Neutrophil (primary cell): Measurements from ENCODE around the gene MAPK11.

Source experiments
- H3K27ac ChIP-seq: fragments of 200-600 bp; sonication (generic); 2 replicates; pipeline ENCODE4 v1.5.1; 2016; ENCODE audit warnings: mild to moderate bottlenecking, moderate library complexity
- H3K27me3 ChIP-seq: fragments of 200-600 bp; sonication (generic); 2 replicates; pipeline ENCODE4 v1.6.0; 2016; ENCODE audit warnings: mild to moderate bottlenecking
- H3K36me3 ChIP-seq: fragments of 200-600 bp; sonication (generic); 2 replicates; pipeline ENCODE4 v1.5.1; 2017
- H3K4me1 ChIP-seq, 2 experiments: fragments of 200-600 bp in 1 of 2; sonication (generic) in 1 of 2; 1 replicate in 1 of 2; 2 replicates in 1 of 2; pipeline versions ENCODE4 v1.5.1 to v1.6.1; 2013 to 2016; ENCODE audit warnings: low read depth in 1 of 2, low read length in 1 of 2, mild to moderate bottlenecking in 1 of 2, moderate library complexity in 1 of 2; ENCODE audit not compliant: control insufficient read depth in 1 of 2, insufficient read depth in 1 of 2
- H3K4me3 ChIP-seq, 2 experiments: fragments of 200-600 bp in 1 of 2; sonication (generic) in 1 of 2; 1 replicate in 1 of 2; 2 replicates in 1 of 2; pipeline ENCODE4 v1.5.1; 2013 to 2016; ENCODE audit warnings: low read depth in 1 of 2, low read length in 1 of 2, mild to moderate bottlenecking in 1 of 2, moderate library complexity in 1 of 2
- H3K9me3 ChIP-seq: fragments of 200-600 bp; sonication (generic); 2 replicates; pipeline ENCODE4 v1.5.1; 2016
- TF ChIP-seq, protein P1 (sequence below): fragments of 200-600 bp; sonication (generic); IDR thresholded peaks from 2 replicates; pipeline ENCODE4 v1.5.1; 2016; ENCODE audit warnings: antibody characterized with exemption

Gene MAPK11

GRCh38 chr22:50242406-50242949 lies 27.7 kb downstream of the MAPK11 start:
- Histone ChIP-seq H3K9me3 (no peaks in the 10 kb centered on the region), H3K4me1 (peaks cover 46 to 52% of the 10 kb centered on the region in 2 experiments), H3K27ac (no peak overlapping the region), H3K4me3 (no peak overlapping the region), H3K36me3 (peaks cover 30% of the 10 kb centered on the region), H3K27me3 (no peaks in the 10 kb centered on the region)
- TF ChIP-seq, protein P1, sequence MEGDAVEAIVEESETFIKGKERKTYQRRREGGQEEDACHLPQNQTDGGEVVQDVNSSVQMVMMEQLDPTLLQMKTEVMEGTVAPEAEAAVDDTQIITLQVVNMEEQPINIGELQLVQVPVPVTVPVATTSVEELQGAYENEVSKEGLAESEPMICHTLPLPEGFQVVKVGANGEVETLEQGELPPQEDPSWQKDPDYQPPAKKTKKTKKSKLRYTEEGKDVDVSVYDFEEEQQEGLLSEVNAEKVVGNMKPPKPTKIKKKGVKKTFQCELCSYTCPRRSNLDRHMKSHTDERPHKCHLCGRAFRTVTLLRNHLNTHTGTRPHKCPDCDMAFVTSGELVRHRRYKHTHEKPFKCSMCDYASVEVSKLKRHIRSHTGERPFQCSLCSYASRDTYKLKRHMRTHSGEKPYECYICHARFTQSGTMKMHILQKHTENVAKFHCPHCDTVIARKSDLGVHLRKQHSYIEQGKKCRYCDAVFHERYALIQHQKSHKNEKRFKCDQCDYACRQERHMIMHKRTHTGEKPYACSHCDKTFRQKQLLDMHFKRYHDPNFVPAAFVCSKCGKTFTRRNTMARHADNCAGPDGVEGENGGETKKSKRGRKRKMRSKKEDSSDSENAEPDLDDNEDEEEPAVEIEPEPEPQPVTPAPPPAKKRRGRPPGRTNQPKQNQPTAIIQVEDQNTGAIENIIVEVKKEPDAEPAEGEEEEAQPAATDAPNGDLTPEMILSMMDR = no peak

GRCh38 chr22:50238755-50239154 lies 31.4 kb downstream of the MAPK11 start:
- TF ChIP-seq, protein P1 = no peak
- no peak overlapping the region for H3K4me3 ChIP-seq
- peaks cover 28 to 29% of the 10 kb centered on the region in 2 experiments for H3K4me1 ChIP-seq
- no peaks in the 10 kb centered on the region for H3K27me3 ChIP-seq
- H3K36me3 ChIP-seq = peaks cover 23% of the 10 kb centered on the region
- no peak overlapping the region for H3K27ac ChIP-seq
- no peaks in the 10 kb centered on the region for H3K9me3 ChIP-seq

GRCh38 chr22:50236731-50237409 lies 33.3 kb downstream of the MAPK11 start:
- Histone ChIP-seq H3K4me3 (no peak overlapping the region), H3K36me3 (peaks cover 32% of the 10 kb centered on the region)
- TF ChIP-seq, protein P1 = no peak

DNA sequence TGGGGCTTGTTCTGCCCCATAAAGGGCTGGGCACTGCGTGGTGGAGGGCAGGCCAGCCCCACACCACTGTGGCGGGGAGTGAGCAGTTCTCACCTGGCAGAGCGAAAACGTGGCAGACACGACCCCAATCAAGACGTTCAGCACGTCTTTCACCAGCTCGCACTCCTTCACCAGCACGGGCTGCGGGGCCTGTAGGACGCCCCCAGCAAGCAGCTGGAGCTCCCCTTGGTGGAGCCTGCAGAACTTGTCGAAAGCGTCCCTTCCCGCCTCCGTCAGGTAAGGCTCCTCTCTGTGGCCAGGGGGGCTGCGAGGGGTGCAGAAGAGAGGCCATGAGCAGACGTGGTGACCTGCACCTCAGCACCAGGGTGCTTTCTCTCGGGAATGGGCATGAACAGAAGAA lies 37.0 kb downstream of the MAPK11 start:
- no peaks in the 10 kb centered on the region for H3K9me3 ChIP-seq
- H3K36me3 ChIP-seq = peaks cover 34% of the 10 kb centered on the region
- H3K4me1 ChIP-seq = no peaks in the 10 kb centered on the region
- TF ChIP-seq, protein P1 = no peak
- H3K27me3 ChIP-seq = no peaks in the 10 kb centered on the region
- no peak overlapping the region for H3K27ac ChIP-seq
- no peak overlapping the region for H3K4me3 ChIP-seq

More at GRCh38 chr22:50236731-50237409, 33.3 kb downstream of the MAPK11 start:
- H3K4me1 ChIP-seq = peaks cover 9 to 10% of the 10 kb centered on the region in 2 experiments
- no peak overlapping the region for H3K27ac ChIP-seq
- no peaks in the 10 kb centered on the region for H3K9me3 ChIP-seq
- H3K27me3 ChIP-seq = no peaks in the 10 kb centered on the region

DNA sequence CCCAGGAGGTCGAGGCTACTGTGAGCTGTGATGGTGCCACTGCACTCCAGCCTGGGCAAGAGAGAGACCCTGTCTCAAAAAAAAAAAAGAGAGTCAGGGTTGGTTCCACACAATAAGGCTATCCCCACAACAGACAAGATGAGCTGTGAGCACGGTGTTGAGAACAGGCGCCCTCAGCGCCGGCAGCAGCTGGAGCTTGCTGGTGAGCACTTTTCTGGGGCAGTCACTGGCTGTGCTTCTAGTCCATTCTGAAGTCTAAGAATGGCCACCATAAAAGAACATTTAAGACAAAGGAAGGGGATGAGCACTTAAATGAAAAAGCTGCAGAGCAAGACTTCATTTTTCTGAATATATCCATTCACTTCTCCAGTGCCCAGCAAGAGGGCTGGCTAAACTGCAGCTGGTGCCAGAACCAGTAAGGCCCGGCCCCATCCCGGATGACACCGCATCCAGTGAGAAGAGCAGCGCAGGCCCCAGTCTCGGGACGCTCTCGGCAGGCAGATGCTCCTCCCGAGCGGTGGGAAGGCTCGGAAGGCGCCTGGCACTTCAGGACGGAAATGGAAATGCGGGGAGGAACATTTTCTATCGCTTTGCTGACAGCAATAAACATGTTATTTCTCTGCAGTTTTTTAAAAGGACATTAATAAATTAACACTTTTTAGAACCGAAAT lies 37.6 kb downstream of the MAPK11 start:
- peaks cover 40% of the 10 kb centered on the region for H3K36me3 ChIP-seq
- TF ChIP-seq, protein P1 = no peak

More for the DNA sequence above, 37.6 kb downstream of the MAPK11 start:
- no peaks in the 10 kb centered on the region for H3K4me1 ChIP-seq
- no peak overlapping the region for H3K4me3 ChIP-seq
- no peaks in the 10 kb centered on the region for H3K27me3 ChIP-seq
- H3K9me3 ChIP-seq = no peaks in the 10 kb centered on the region
- H3K27ac ChIP-seq = no peak overlapping the region
